Epithelial cell of esophagus (primary cell): Measurements from ENCODE around the gene MPIG6B.

Source experiments
- DNase-seq: peaks from one replicate; pipeline ENCODE4 v3.0.0; 2010; ENCODE audit warnings: low read depth
- H3K4me3 ChIP-seq: 2 replicates; pipeline ENCODE4 v1.5.1; 2011; ENCODE audit warnings: mild to moderate bottlenecking, low read length, control low read depth
- TF ChIP-seq, protein P1 (sequence below): IDR thresholded peaks from 2 replicates; pipeline ENCODE4 v1.5.1; 2011; ENCODE audit warnings: low read depth, mild to moderate bottlenecking, low read length, control low read depth, inconsistent platforms; ENCODE audit not compliant: insufficient read depth; ENCODE audit errors: missing control alignments

Gene MPIG6B, protein sequence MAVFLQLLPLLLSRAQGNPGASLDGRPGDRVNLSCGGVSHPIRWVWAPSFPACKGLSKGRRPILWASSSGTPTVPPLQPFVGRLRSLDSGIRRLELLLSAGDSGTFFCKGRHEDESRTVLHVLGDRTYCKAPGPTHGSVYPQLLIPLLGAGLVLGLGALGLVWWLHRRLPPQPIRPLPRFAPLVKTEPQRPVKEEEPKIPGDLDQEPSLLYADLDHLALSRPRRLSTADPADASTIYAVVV

DNA sequence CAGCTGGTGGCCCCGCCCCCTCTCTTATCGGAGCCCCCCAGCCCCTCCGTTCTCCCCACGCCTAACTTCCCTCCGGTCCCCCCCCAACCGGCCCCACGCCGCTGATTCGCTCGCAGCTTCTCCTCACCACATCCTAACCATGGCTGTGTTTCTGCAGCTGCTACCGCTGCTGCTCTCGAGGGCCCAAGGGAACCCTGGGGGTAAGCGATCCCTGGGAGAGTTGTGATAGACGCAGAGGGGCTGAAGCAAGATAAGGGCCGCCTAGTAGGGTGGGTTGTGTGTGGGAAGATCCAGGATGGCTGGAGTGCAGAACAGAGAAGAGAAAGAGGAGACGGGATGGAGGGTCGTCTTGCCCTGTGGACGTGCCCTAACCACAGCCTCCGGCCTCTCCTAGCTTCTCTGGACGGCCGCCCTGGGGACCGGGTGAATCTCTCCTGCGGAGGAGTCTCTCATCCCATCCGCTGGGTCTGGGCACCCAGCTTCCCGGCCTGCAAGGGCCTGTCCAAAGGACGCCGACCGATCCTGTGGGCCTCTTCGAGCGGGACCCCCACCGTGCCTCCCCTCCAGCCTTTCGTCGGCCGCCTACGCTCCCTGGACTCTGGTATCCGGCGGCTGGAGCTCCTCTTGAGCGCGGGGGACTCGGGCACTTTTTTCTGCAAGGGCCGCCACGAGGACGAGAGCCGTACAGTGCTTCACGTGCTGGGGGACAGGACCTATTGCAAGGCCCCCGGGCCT is at the start of gene MPIG6B:
TSS of gene MPIG6B (plus strand) at position 129 of the 735 bp plus-strand sequence. CDS start at position 140, 11 bp downstream.
- TF ChIP-seq, protein P1, sequence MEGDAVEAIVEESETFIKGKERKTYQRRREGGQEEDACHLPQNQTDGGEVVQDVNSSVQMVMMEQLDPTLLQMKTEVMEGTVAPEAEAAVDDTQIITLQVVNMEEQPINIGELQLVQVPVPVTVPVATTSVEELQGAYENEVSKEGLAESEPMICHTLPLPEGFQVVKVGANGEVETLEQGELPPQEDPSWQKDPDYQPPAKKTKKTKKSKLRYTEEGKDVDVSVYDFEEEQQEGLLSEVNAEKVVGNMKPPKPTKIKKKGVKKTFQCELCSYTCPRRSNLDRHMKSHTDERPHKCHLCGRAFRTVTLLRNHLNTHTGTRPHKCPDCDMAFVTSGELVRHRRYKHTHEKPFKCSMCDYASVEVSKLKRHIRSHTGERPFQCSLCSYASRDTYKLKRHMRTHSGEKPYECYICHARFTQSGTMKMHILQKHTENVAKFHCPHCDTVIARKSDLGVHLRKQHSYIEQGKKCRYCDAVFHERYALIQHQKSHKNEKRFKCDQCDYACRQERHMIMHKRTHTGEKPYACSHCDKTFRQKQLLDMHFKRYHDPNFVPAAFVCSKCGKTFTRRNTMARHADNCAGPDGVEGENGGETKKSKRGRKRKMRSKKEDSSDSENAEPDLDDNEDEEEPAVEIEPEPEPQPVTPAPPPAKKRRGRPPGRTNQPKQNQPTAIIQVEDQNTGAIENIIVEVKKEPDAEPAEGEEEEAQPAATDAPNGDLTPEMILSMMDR, result no peak
- H3K4me3 ChIP-seq, result no peak within 1 kb of the TSS
- no peak for DNase-seq

DNA sequence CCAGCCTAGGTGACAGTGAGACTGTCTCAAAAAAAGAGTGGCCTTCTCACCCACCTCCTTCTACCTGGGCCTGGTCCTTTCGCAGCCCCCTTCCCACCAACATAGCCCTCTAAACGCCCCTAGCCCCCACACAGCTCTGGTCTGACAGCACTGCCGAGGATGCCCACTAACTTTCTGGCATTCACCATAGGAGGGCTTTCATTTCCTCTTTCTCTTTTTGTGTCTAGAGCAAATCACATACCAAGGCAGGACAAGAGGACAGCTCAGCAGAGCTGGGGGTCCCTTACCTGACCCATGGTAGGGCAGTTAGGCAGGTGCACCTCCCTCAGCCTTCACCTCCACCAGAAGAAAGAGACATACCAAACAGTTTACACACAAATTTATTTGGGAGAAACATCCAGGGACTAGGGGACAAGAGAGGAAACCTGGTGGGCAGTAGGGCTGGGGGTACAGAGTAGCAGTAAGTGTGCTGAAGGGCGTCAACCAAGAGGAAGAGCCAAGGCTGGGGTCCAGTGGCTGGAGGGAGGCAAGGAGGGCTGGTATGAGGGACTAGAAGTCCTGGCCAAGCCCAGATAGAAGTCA is 46.8 kb upstream of the MPIG6B start:
- TF ChIP-seq, protein P1, result no peak
- no peak for DNase-seq
- H3K4me3 ChIP-seq, result no peak overlapping the region

DNA sequence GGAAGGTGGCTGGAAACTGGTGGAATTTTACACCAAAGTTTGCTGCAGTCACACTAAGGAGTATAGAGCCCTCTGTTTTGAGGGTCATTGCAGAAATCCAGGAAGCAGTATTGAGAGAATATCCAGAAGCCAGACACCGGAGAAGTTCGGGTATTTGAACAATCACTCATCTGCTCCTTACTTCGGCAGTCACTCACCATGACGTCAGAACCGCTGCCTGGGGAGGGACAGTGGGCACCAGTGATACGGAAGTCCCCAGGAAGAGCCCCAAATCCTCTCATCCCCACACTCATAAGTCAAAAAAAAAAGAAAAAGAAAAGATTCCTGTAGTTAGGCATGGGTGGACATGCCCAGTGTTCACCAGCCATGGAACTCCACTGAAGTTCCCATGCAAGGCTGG is 46.3 kb upstream of the MPIG6B start:
- no peak overlapping the region for H3K4me3 ChIP-seq
- DNase-seq, result peak; percentile 38
- TF ChIP-seq, protein P1, result no peak

DNA sequence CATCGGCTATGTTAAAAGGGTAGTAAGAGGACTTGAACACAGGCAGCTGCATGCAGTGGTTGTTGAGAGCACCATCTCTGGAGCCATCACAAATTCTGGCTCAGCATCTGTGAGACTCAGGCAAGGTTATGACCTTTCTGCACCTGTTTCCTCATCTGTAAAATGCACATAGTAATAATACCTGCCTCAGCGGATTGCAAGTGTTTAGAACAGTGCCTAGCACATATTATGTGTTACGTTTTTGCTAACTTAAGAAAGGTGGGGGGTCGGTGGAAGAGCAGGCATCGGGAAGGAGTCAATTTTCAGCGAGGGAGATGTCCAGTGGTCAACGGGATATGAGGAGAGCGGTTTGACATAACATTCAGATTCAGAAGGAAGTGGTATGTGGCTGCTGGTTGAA is 45.2 kb upstream of the MPIG6B start:
- TF ChIP-seq, protein P1, result no peak
- no peak overlapping the region for H3K4me3 ChIP-seq
- DNase-seq, result no peak

DNA sequence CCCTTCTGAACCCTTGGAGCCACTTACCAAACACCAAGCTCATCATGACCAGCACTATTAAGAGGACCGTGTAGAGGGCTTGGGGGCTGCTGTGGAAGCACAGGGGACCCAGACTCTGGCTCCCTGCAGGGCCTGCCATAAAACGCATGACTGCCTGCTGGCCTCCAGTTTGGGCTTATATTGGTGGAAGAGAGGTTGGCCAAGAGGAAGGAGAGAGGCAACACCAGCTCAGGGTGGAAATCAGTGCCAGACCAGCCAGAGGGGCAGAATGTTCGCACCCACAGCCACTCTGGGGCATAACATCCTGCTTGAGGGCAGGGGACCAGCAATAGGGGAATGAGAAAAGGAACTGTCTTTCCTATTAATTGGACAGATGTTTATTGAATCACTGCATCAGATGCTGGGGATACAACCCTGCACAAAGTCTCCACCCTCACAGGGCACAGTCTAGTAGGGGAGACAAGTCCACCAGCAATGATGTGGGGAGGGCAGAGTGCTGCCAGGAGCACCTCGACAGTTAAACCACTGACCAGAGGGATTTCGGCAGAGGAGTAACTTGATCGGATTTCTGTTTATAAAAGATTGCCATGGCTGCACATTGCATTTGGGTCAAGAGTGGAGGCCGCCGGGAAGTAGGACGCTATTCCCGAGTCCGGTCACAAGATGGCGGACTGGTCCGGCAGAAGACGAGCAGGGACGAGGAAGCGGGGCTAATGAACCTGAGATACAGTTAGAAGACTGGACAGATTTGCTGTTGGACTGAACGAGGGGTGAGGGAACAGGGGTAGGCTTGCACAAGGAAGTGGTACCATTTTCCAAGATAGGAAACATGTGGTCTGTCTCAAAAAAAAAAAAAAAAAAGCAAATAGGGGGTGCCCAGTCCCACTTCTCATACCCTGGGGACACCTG is 42.7 kb upstream of the MPIG6B start, which contains the start of gene LY6G5C:
TSS of gene LY6G5C (minus strand) at position 842 of the 909 bp plus-strand sequence. CDS start at position 148, 694 bp downstream.
- DNase-seq, result peak; percentile 87
- TF ChIP-seq, protein P1, result peak; percentile 81
- H3K4me3 ChIP-seq, result peak within 1 kb of the TSS; percentile 45

DNA sequence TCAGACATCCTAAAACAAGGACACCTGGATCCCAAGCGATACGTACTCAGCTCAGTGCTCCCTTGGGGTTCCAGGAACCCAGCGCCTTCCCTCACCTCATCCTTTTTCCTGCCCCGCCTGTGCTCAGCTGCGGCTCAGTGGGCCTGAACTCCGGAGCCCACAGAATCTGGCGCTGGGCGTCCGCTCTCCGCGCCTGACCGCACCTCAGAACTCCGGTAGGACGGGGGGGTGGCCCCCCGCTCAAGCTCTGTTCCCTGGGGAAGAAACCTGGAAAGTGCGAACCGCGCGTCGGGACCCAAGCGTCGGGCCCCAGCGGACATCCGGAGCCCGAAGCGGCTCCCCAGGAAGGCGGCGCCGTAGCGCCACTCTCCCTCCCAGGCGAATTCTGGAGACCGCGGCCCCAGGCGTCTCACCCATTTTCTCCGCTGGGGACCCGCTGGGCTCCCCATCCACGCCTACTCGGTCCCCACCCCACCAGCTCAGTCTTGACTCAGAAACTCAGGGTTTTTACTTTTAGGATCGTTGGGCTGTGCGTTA is 42.0 kb upstream of the MPIG6B start:
- DNase-seq, result peak; percentile 34
- H3K4me3 ChIP-seq, result peak overlapping the region; percentile 45
- TF ChIP-seq, protein P1, result no peak
